ENCODE results near the gene NEMP2. TPM values are rescaled to one million over a fixed set of nuclear protein-coding genes. Genes with fewer than 3 reads are reported as not detected.

The NEMP2 gene
- polyA plus RNA-seq, 6 donors from 2014 or later, result 7.1 to 18.5 (median 9.4) TPM

DNA sequence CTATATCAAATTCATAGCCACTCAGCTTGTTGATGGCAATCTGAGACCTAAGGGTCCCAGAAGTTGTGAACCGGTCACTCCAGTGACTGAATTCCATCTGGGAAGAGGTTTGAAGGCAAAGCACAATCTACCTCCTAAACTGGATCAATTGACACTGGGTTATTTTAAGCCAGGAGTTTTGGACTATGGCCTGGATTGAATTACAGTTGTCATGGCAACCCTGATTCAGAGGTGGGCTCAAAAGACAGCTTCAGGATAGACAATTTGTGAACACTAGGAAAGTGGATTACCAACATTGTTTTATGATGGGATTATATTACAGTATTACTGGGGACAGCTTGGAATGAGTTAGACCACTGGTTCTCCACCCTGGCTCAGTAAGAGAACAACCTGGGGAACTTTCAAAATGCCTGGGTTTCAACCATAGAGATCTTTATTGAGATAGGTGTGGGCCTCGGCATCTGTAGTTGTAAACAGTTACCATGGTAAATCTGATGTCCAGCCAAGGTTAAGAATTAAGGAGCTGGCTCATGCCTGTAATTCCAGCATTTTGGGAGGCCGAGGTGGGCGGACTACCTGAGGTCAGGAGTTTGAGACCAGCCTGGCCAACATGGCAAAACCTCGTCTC is 67.6 kb downstream of the NEMP2 start:
- no peaks in the 10 kb centered on the region for H3K27me3 Mint-ChIP-seq
- H3K4me1 Mint-ChIP-seq, result peaks cover 46 to 67% (median 62%) of the 10 kb centered on the region in 3 donors
- peaks cover under 1 to 10% of the 10 kb centered on the region in 2 donors for H3K36me3 Mint-ChIP-seq
- peak overlapping the region in 1 of 6 donors; percentile 42 for H3K27ac Mint-ChIP-seq
- DNase-seq (no peak), ATAC-seq (ENCODE audit: low read depth in 2 of 2) (no peak)
- H3K4me3 Mint-ChIP-seq, result no peak overlapping the region
- no peaks in the 10 kb centered on the region for H3K9me3 Mint-ChIP-seq

DNA sequence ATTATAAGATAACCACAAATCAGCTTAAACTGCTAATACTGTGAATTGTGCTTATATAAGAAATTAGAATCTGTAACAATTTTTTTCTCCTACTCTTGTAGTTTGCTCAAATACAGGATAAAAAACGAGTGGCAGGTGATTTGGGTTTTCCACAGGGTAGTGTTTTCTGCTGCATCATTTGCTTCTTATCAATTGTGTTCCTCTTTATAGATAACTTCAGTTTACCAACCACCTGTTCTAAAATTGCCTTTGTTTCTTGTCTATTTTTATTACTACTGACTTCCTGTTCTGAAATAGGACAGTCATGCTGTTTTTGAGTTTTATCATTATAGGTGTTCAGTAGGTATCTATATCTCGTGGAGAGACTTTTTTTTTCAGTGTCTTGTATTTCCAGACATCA is 69.5 kb downstream of the NEMP2 start:
- Mint-ChIP-seq H3K27me3 (no peaks in the 10 kb centered on the region), H3K4me3 (peak overlapping the region in 4 of 8 donors; percentile 9 to 66 (median 44)), H3K27ac (peak overlapping the region in 5 of 6 donors; percentile 8 to 90 (median 41)), H3K9me3 (no peaks in the 10 kb centered on the region), H3K36me3 (peaks cover 0 to 6% of the 10 kb centered on the region in 2 donors), H3K4me1 (peaks cover 51 to 78% (median 75%) of the 10 kb centered on the region in 3 donors)
- ATAC-seq (ENCODE audit: low read depth in 2 of 2) (peak; percentile 32 to 36), DNase-seq (no peak)

DNA sequence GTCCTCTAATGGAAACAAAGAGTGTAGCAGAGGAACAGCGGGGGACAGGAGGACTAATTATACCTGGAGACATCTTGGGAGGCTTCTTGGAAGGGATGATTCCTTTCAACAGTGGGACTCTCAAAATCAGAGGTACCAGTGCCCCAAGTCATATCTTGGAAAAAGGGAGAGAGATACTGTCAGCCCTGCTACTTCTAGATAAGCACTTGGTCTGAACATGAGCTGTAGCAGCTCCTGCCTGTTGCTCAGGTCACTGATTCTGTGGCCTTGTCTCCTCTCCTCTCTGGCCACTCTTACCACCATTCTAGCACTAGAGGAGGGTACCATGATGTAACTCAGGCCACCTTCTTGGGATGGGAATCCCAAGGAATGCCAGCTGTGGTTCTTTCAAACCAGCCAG is 71.9 kb downstream of the NEMP2 start:
- Mint-ChIP-seq H3K36me3 (peaks cover 0 to 12% of the 10 kb centered on the region in 2 donors), H3K4me1 (peaks cover 46 to 67% (median 66%) of the 10 kb centered on the region in 3 donors), H3K9me3 (no peaks in the 10 kb centered on the region), H3K27me3 (no peaks in the 10 kb centered on the region), H3K4me3 (no peak overlapping the region), H3K27ac (peak overlapping the region in 2 of 6 donors; percentile 6 to 57)
- DNase-seq (no peak), ATAC-seq (ENCODE audit: low read depth in 2 of 2) (no peak)

DNA sequence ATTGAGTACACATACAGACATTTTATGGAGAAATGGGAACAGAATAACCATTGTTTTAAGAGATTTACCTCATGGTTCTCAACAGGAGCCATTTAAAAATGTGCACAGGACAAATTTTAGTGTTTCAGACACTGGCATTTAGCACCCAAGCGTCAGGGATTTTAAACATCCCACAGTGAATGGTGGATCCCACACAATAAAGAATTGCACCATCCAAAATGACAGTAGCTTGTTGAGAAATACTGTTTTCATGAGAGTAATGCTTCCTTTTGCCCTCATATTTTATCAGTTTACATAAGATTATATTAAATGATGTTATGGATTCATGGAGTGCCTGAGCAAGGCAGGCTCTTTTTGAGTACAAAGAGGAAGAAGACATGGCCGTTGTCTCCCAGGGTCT is 72.3 kb downstream of the NEMP2 start:
- DNase-seq (no peak), ATAC-seq (ENCODE audit: low read depth in 2 of 2) (no peak)
- Mint-ChIP-seq H3K4me3 (no peak overlapping the region), H3K4me1 (peaks cover 48 to 63% (median 63%) of the 10 kb centered on the region in 3 donors), H3K27me3 (no peaks in the 10 kb centered on the region), H3K36me3 (peaks cover 1 to 14% of the 10 kb centered on the region in 2 donors), H3K9me3 (no peaks in the 10 kb centered on the region), H3K27ac (peak overlapping the region in 1 of 6 donors; percentile 57)

DNA sequence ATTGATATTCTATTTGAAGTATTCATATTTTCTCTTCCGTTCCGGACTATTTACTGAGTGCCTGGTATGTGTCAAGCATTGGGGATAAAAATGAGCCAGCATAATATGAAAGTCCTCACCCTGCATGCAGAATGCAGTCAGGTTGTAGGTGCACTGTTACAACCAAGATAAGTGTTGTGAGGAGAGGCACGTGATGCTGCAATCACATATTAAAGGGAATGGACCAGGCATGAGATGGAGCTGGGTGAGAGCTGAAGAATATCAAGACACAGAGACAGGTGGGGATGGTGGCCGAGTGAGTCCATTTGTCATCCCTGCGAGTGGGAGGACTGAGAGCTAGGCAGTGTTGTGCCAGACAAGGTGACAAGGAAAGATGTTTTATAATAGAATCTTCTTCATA is 74.0 kb downstream of the NEMP2 start:
- H3K27ac Mint-ChIP-seq, result peak overlapping the region in 1 of 6 donors; percentile 13
- ATAC-seq (ENCODE audit: low read depth in 2 of 2), result no peak
- peaks cover 42 to 54% (median 51%) of the 10 kb centered on the region in 3 donors for H3K4me1 Mint-ChIP-seq
- H3K36me3 Mint-ChIP-seq, result peaks cover 8 to 16% of the 10 kb centered on the region in 2 donors
- H3K27me3 Mint-ChIP-seq, result no peaks in the 10 kb centered on the region
- no peaks in the 10 kb centered on the region for H3K9me3 Mint-ChIP-seq
- H3K4me3 Mint-ChIP-seq, result no peak overlapping the region
- DNase-seq, result no peak

DNA sequence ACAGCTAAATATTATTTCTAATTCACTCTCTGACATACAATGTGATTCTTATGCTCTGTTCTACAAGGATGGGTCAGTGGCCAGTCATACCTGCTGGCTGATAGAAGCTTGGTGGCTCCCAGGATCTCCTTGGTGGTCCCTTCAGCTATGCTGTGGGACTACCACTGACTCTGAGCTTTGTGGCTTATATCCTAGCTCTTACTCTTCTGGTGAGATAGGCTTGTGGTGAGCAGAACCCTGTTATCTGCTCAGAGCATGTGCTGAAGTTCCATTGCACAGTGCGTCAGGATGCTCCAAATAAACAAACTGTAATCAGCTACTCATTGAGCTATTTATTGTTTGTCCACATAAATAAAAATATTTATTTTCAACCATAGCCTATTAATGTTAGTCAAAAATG is 74.6 kb downstream of the NEMP2 start:
- Mint-ChIP-seq H3K27ac (no peak overlapping the region), H3K36me3 (peaks cover 8 to 17% of the 10 kb centered on the region in 2 donors), H3K9me3 (no peaks in the 10 kb centered on the region), H3K4me1 (peaks cover 40 to 53% (median 50%) of the 10 kb centered on the region in 3 donors), H3K4me3 (no peak overlapping the region), H3K27me3 (no peaks in the 10 kb centered on the region)
- DNase-seq (no peak), ATAC-seq (ENCODE audit: low read depth in 2 of 2) (no peak)

DNA sequence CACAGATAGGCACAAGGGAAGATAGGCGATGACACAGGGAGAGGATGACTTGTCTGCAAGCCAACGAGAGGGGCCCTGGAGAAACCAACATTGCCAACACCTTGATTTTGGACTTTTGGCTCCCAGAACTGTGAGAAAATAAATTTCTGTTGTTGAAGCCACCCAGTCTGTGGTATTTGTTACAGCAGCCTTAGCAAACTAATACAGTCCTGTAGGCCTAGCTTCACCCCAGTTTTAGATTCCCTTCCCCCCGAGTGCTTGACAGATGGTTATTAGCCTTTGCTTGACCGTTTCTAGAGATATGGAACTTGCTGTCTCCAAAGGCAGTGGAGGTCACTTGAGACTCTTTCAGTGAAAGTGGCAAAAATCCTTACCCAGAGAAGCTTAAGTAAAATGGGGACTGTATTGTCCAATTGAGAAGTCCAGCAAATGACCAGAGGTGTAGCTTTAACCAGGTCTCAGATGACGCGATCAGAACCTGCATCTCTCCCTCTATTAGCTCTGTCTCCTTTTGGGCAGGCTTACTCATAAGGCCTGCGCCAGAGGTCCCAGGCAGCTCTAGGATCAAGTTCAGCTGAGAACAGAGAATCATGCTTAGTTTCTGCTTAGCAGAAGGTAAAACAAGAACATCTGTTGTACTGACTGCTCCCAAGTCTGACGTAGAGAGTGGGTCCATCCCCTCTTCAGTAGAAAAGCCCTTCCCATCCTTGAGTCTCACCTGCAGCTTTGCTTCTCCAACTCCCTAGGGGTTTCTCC is 76.0 kb downstream of the NEMP2 start:
- ATAC-seq (ENCODE audit: low read depth in 2 of 2) (no peak), DNase-seq (no peak)
- H3K9me3 Mint-ChIP-seq, result peaks cover 0 to 2% (median 0%) of the 10 kb centered on the region in 7 donors
- H3K27ac Mint-ChIP-seq, result peak overlapping the region in 2 of 6 donors; percentile 49 to 73
- H3K4me3 Mint-ChIP-seq, result no peak overlapping the region
- H3K27me3 Mint-ChIP-seq, result no peaks in the 10 kb centered on the region
- H3K4me1 Mint-ChIP-seq, result peaks cover 35 to 49% (median 43%) of the 10 kb centered on the region in 3 donors
- peaks cover 9 to 27% of the 10 kb centered on the region in 2 donors for H3K36me3 Mint-ChIP-seq

DNA sequence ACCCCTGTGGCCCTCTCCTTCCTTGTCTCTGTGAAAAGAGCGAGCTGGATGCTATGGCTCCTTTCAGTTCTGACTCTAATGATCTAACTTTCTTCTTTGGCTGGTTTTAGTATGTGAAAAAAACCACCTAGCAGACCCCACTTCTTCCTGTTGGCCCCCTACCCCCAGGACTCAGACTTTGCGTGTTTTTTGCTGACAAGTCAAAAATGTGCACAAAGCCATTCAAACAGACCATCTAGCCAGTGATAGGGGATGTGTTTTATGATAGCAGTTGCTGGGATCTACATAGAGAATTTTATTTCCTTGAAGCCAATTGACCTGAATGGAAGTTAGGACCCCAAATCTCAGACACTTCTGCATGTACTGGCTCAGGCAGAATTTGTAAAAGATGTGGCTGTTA is 77.3 kb downstream of the NEMP2 start:
- H3K4me3 Mint-ChIP-seq, result peak overlapping the region in 1 of 8 donors; percentile 52
- DNase-seq (no peak), ATAC-seq (ENCODE audit: low read depth in 2 of 2) (no peak)
- peaks cover 35 to 54% (median 36%) of the 10 kb centered on the region in 3 donors for H3K4me1 Mint-ChIP-seq
- H3K27ac Mint-ChIP-seq, result peak overlapping the region in 2 of 6 donors; percentile 18 to 55
- peaks cover 0 to 2% (median 0%) of the 10 kb centered on the region in 7 donors for H3K9me3 Mint-ChIP-seq
- peaks cover 19 to 35% of the 10 kb centered on the region in 2 donors for H3K36me3 Mint-ChIP-seq
- no peaks in the 10 kb centered on the region for H3K27me3 Mint-ChIP-seq

DNA sequence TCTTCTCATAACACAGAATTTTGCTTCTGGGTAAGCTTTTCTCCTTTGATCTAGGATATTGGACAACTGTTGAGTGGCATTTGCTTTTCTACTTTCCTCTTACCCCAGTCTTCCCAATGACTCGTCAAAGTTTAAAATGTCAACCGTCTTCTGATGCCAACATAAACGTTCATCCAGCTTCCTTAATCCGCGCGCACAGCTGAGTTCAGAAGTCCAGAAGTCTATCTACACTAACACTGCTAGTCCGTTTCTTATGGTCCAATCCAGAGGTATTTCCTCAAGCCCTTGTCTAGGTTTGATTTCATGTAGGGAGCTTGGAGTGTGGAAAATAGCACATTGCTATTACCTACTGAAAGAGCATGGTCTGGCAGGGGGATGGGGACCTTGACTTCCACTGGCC is 77.7 kb downstream of the NEMP2 start:
- Mint-ChIP-seq H3K27ac (peak overlapping the region in 2 of 6 donors; percentile 18 to 55), H3K9me3 (peaks cover 0 to 2% (median 0%) of the 10 kb centered on the region in 7 donors), H3K27me3 (no peaks in the 10 kb centered on the region), H3K4me1 (peaks cover 34 to 53% (median 35%) of the 10 kb centered on the region in 3 donors), H3K4me3 (no peak overlapping the region), H3K36me3 (peaks cover 19 to 35% of the 10 kb centered on the region in 2 donors)
- ATAC-seq (ENCODE audit: low read depth in 2 of 2) (no peak), DNase-seq (no peak)

DNA sequence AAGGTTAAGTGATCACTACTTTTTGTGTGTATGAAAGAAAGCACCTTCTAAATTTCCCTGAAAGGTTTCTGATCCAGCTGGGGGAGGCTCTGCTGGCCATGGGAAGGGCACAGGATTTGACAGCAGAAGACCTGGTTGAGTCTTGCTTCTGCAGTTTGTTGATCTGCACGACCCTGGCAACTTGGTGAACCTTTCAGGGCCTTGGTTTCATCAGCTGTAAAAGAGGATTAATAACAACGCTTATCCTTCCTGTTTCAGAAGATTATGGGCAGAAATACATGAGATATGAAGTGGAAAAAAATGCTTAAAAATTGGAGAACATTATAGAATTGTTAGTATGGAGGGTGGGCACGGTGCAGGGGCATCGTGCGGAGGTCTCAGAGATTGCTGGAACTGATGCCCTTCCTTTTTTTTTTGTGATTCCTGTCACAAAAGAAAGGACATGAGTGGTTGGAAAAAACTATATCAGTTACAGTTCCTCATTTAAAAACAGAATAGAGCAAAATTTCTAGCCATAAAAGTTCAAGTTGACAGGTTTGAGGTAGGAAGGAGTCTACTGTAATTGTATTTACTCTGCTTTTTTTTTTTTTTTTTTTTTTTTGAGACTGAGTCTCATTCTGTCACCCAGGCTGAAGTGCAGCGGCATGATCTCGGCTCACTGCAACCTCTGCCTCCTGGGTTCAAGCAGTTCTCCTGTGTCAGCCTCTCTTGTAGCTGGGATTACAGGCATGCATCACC is 79.0 kb downstream of the NEMP2 start:
- H3K4me1 Mint-ChIP-seq, result peaks cover 32 to 55% (median 42%) of the 10 kb centered on the region in 3 donors
- peak overlapping the region; percentile 0 to 94 (median 64) for H3K27ac Mint-ChIP-seq
- DNase-seq (no peak), ATAC-seq (ENCODE audit: low read depth in 2 of 2) (peak in 1 of 2 donors; percentile 27)
- H3K27me3 Mint-ChIP-seq, result no peaks in the 10 kb centered on the region
- peaks cover 0 to 2% (median 0%) of the 10 kb centered on the region in 7 donors for H3K9me3 Mint-ChIP-seq
- H3K36me3 Mint-ChIP-seq, result peaks cover 19 to 35% of the 10 kb centered on the region in 2 donors
- H3K4me3 Mint-ChIP-seq, result peak overlapping the region in 2 of 8 donors; percentile 0 to 41

DNA sequence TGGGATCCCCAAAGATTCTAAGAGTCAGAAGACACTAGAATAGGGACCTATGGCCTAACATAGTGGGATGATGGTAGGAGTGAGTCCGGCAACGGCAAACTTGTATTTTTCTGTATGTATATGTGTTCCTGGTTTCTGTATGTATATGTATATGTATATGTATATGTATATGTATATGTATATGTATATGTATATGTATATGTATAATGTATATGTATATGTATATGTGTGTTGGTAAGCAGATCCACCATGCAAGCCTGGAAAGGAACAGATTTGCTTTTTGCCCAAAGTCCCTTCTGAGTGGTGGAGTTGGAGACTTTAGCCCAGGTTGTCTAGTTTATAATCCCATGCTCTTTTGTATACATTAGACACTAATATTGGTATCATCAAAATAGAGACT is 79.7 kb downstream of the NEMP2 start:
- H3K4me1 Mint-ChIP-seq, result peaks cover 28 to 52% (median 40%) of the 10 kb centered on the region in 3 donors
- no peak for DNase-seq
- H3K9me3 Mint-ChIP-seq, result peaks cover 0 to 2% (median 0%) of the 10 kb centered on the region in 7 donors
- no peak overlapping the region for H3K4me3 Mint-ChIP-seq
- H3K27me3 Mint-ChIP-seq, result no peaks in the 10 kb centered on the region
- ATAC-seq (ENCODE audit: low read depth in 2 of 2), result no peak
- peaks cover 19 to 35% of the 10 kb centered on the region in 2 donors for H3K36me3 Mint-ChIP-seq
- peak overlapping the region in 1 of 6 donors; percentile 39 for H3K27ac Mint-ChIP-seq

Measured in naive B cell (primary cell).